ENCODE data around the gene SCMH1.

- TF ChIP-seq, protein P1, sequence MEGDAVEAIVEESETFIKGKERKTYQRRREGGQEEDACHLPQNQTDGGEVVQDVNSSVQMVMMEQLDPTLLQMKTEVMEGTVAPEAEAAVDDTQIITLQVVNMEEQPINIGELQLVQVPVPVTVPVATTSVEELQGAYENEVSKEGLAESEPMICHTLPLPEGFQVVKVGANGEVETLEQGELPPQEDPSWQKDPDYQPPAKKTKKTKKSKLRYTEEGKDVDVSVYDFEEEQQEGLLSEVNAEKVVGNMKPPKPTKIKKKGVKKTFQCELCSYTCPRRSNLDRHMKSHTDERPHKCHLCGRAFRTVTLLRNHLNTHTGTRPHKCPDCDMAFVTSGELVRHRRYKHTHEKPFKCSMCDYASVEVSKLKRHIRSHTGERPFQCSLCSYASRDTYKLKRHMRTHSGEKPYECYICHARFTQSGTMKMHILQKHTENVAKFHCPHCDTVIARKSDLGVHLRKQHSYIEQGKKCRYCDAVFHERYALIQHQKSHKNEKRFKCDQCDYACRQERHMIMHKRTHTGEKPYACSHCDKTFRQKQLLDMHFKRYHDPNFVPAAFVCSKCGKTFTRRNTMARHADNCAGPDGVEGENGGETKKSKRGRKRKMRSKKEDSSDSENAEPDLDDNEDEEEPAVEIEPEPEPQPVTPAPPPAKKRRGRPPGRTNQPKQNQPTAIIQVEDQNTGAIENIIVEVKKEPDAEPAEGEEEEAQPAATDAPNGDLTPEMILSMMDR (conservative IDR thresholded peaks at IDR 0.05): no peak
- no peak for TF ChIP-seq EZH2 (IDR thresholded peaks at IDR 0.05; ENCODE audit: low read depth)
These were observed 87.0 kb downstream of the SCMH1 start for GRCh38 chr1:41155105-41155504.
